Adrenal gland (tissue), 12 donors: ENCODE data around the gene ZKSCAN3. TPM values are rescaled to one million over a fixed set of nuclear protein-coding genes. Genes with fewer than 3 reads are reported as not detected.
"Not testable (repeated sequence)": the region's sequence is repeated elsewhere in the genome, so short reads cannot be mapped to it uniquely, and the experiment has no call there.

Source experiments
- DNase-seq, 7 donors: peaks; one replicate each; pipeline ENCODE4 v3.0.0-alpha.2; 2019 to 2020
- H3K27ac ChIP-seq, 5 donors: fragments of 200-600 bp; sonication (generic) in 4 of 5; 1 replicate in 3 of 5; 2 replicates in 2 of 5; pipeline versions ENCODE4 v1.5.1 to v1.8.0; 2016 to 2020; ENCODE audit warnings: mild to moderate bottlenecking in 1 of 5
- H3K27me3 ChIP-seq: fragments of 200-600 bp; 2 replicates; pipeline ENCODE4 v1.8.0; 2021
- H3K36me3 ChIP-seq, 2 donors: fragments of 200-600 bp; replicated peaks in 1 of 2; 1 replicate in 1 of 2; 2 replicates in 1 of 2; pipeline versions ENCODE4 v1.5.1 to v1.8.0; 2018 to 2022
- H3K4me1 ChIP-seq, 2 donors: fragments of 200-600 bp; replicated peaks in 1 of 2; 1 replicate in 1 of 2; 2 replicates in 1 of 2; pipeline versions ENCODE4 v1.5.1 to v1.8.0; 2018 to 2021
- H3K4me3 ChIP-seq, 4 donors: fragments of 200-600 bp; sonication (generic) in 3 of 4; one replicate each; pipeline ENCODE4 v1.5.1; 2016 to 2018
- H3K9me3 ChIP-seq, 3 donors: fragments of 200-600 bp; sonication (generic) in 1 of 3; replicated peaks in 1 of 3; 1 replicate in 2 of 3; 2 replicates in 1 of 3; pipeline versions ENCODE4 v1.5.1 to v1.8.0; 2016 to 2021
- CTCF ChIP-seq, 6 experiments: fragments of 450-650 bp in 4 of 6; fragments of 200-600 bp in 2 of 6; sonication (generic) in 1 of 6; IDR thresholded peaks; 1 replicate in 5 of 6; 2 replicates in 1 of 6; pipeline versions ENCODE4 v1.5.1 to v1.8.0; 2016 to 2021; ENCODE audit warnings: antibody characterized with exemption in 6 of 6, mild to moderate bottlenecking in 2 of 6, moderate library complexity in 1 of 6
- POLR2A ChIP-seq, 2 donors: fragments of 450-650 bp; IDR thresholded peaks; one replicate each; pipeline ENCODE4 v1.6.1; 2017; ENCODE audit warnings: antibody characterized with exemption in 2 of 2, mild to moderate bottlenecking in 2 of 2, moderate library complexity in 1 of 2
- WGBS, 4 donors: extraction: QIAGEN DNeasy Blood & Tissue Kit in 2 of 4; methylation state at CpG; one replicate each; pipeline versions ENCODE4 v1.1.5 to v1.1.7; 2013 to 2017; 5-methylcytosine and 5-hydroxymethylcytosine counted together
- intact Hi-C, 2 donors: fragments of 100-400 bp; cut with DNase I; formaldehyde crosslinking; loops; one replicate each; pipeline versions ENCODE4 v1.14.1 to v1.15.0; 2022 to 2023
- polyA plus RNA-seq, 3 donors: library from polyadenylated mRNA; stranded (reverse); fragments of 200-250 nt in 2 of 3; fragments of 350-450 nt in 1 of 3; fragmentation: Illumina TruSeq in 1 of 3; extraction: RNeasy Lipid Tissue Mini Kit (QIAGEN cat#74804) in 1 of 3; gene quantifications; one replicate each; pipeline ENCODE4 v1.2.3, GENCODE V29; 2013 to 2014
- total RNA-seq, 9 donors: library from RNA; depleted of rRNA in 4 of 9; stranded (reverse); fragments of >200 nt in 4 of 9; fragments of 120-200 nt in 1 of 9; fragmentation: NEBNext Ultra II Directional in 1 of 9; extraction: Animal tissue kit (Norgen Biotek cat#: 25700) in 1 of 9; gene quantifications; one replicate each; pipeline versions ENCODE4 v1.1.0 to v1.2.4, GENCODE V29; 2013 to 2023
- donor health status: healthy with polysubstance abuse.
- donor health status: Bipolar disorder and iron deficiency.
- donor health status: DM: yes; HTN: yes; CAD: no.
- donor health status: DM: no; HTN: no; CAD: no.
- donor health status: DM: no; HTN: no; CAD: no.
- donor health status: DM: yes; HTN: yes; CAD: no.

Gene ZKSCAN3
- total and polyA plus RNA-seq, 12 donors: 1.4 to 12.4 (median 5.2) TPM

- TF ChIP-seq POLR2A (IDR thresholded peaks at IDR 0.05) (no peak), CTCF (IDR thresholded peaks at IDR 0.05) (no peak)
- no peaks in the 10 kb centered on the region for H3K27me3 ChIP-seq
- WGBS, 4 donors: 33 to 82% (median 61%) methylated on average over 2 of the region's 2 CpGs
- peaks cover 7 to 17% of the 10 kb centered on the region in 2 donors for H3K4me1 ChIP-seq
- no peaks in the 10 kb centered on the region for H3K9me3 ChIP-seq
- no peak overlapping the region for H3K27ac ChIP-seq
- intact Hi-C loops: no loop called here
- no peak overlapping the region for H3K4me3 ChIP-seq
- DNase-seq: no peak
- H3K36me3 ChIP-seq: no peaks in the 10 kb centered on the region
Observed at GRCh38 chr6:28402197-28402596, 52.5 kb downstream of the ZKSCAN3 start.

- 82 to 91% (median 88%) methylated on average over 5 of the region's 5 CpGs for WGBS, 4 donors
- intact Hi-C loops: not testable (repeated sequence)
Observed at GRCh38 chr6:28403923-28404322, 54.2 kb downstream of the ZKSCAN3 start.

GRCh38 chr6:28407401-28407800 lies 57.7 kb downstream of the ZKSCAN3 start:
- no peaks in the 10 kb centered on the region for H3K27me3 ChIP-seq
- no peak overlapping the region for H3K27ac ChIP-seq
- intact Hi-C loops: no loop called here
- H3K9me3 ChIP-seq: no peaks in the 10 kb centered on the region
- H3K4me3 ChIP-seq: no peak overlapping the region
- WGBS, 4 donors: 49 to 63% (median 62%) methylated on average over 2 of the region's 2 CpGs
- DNase-seq: no peak
- no peaks in the 10 kb centered on the region for H3K36me3 ChIP-seq
- no peak for TF ChIP-seq POLR2A (IDR thresholded peaks at IDR 0.05)
- TF ChIP-seq CTCF (IDR thresholded peaks at IDR 0.05): no peak
- no peaks in the 10 kb centered on the region for H3K4me1 ChIP-seq

More at GRCh38 chr6:28403923-28404322, 54.2 kb downstream of the ZKSCAN3 start:
- not testable (repeated sequence) for DNase-seq, H3K27me3 ChIP-seq, H3K9me3 ChIP-seq, H3K4me1 ChIP-seq, H3K36me3 ChIP-seq, H3K4me3 ChIP-seq, H3K27ac ChIP-seq

GRCh38 chr6:28408076-28408802 lies 58.5 kb downstream of the ZKSCAN3 start:
- 71 to 88% (median 86%) methylated on average over 5 of the region's 5 CpGs for WGBS, 4 donors
- H3K36me3 ChIP-seq: no peaks in the 10 kb centered on the region
- no peaks in the 10 kb centered on the region for H3K4me1 ChIP-seq
- TF ChIP-seq CTCF (IDR thresholded peaks at IDR 0.05) (no peak), POLR2A (IDR thresholded peaks at IDR 0.05) (no peak)
- H3K27ac ChIP-seq: no peak overlapping the region
- H3K4me3 ChIP-seq: no peak overlapping the region
- DNase-seq: no peak
- intact Hi-C loops: no loop called here
- H3K9me3 ChIP-seq: no peaks in the 10 kb centered on the region
- no peaks in the 10 kb centered on the region for H3K27me3 ChIP-seq

- Histone ChIP-seq H3K27ac (no peak overlapping the region), H3K4me1 (no peaks in the 10 kb centered on the region), H3K9me3 (no peaks in the 10 kb centered on the region), H3K27me3 (no peaks in the 10 kb centered on the region), H3K4me3 (no peak overlapping the region), H3K36me3 (no peaks in the 10 kb centered on the region)
- TF ChIP-seq CTCF (IDR thresholded peaks at IDR 0.05) (no peak), POLR2A (IDR thresholded peaks at IDR 0.05) (no peak)
- intact Hi-C loops: no loop called here
- no peak for DNase-seq
- 92 to 98% (median 97%) methylated on average over 2 of the region's 2 CpGs for WGBS, 4 donors
Observed at GRCh38 chr6:28410767-28411166, 61.0 kb downstream of the ZKSCAN3 start.
